B cell (primary cell): Measurements from ENCODE around the gene GRID1. TPM values are rescaled to one million over a fixed set of nuclear protein-coding genes. Genes with fewer than 3 reads are reported as not detected.

ENCODE experiments used
- ATAC-seq: fragments of 200-7000 bp; cut with Tn5 transposase; one replicate; pipeline ENCODE4 v1.10.0; 2021; ENCODE audit warnings: low read depth, mild to moderate bottlenecking, moderate number of reproducible peaks, moderate library complexity
- CTCF ChIA-PET: fragments of 350-600 bp; sonication (Branson Sonifier 250); formaldehyde crosslinking; loops from one replicate; lab custom pipeline; 2021; ENCODE audit warnings: antibody characterized with exemption, inconsistent platforms; lab: Charles Lee
- POLR2A ChIA-PET: fragments of 350-600 bp; sonication (Branson Sonifier 250); formaldehyde crosslinking; loops from one replicate; lab custom pipeline; 2021; ENCODE audit warnings: antibody characterized with exemption; lab: Charles Lee
- DNase-seq: peaks from one replicate; pipeline ENCODE4 v3.0.0; 2013
- H2AFZ ChIP-seq: 2 replicates; pipeline ENCODE4 v1.6.1; 2012; ENCODE audit warnings: mild to moderate bottlenecking, low read depth, low read length; ENCODE audit not compliant: insufficient read depth, poor library complexity, severe bottlenecking
- H3K27ac ChIP-seq, 2 donors: 1 replicate in 1 of 2; 2 replicates in 1 of 2; pipeline ENCODE4 v1.5.1; 2012 to 2013; ENCODE audit warnings: low read length in 2 of 2, mild to moderate bottlenecking in 2 of 2, moderate library complexity in 1 of 2
- H3K27me3 ChIP-seq, 4 experiments: fragments of 200-600 bp in 1 of 4; sonication (generic) in 1 of 4; replicated peaks in 1 of 4; 1 replicate in 2 of 4; 2 replicates in 2 of 4; pipeline versions ENCODE4 v1.6.1 to v1.7.0; 2013 to 2016; ENCODE audit warnings: low read length in 3 of 4, mild to moderate bottlenecking in 2 of 4, mixed read lengths in 1 of 4, moderate library complexity in 1 of 4; ENCODE audit not compliant: insufficient read depth in 4 of 4, control insufficient read depth in 3 of 4; ENCODE audit errors: control extremely low read depth in 1 of 4
- H3K36me3 ChIP-seq, 2 experiments: replicated peaks in 1 of 2; 1 replicate in 1 of 2; 2 replicates in 1 of 2; pipeline versions ENCODE4 v1.6.1 to v1.7.1; 2013; ENCODE audit warnings: low read length in 1 of 2; ENCODE audit not compliant: insufficient read depth in 2 of 2, control insufficient read depth in 1 of 2; ENCODE audit errors: control extremely low read depth in 1 of 2, extremely low read depth in 1 of 2
- H3K4me1 ChIP-seq, 2 donors: fragments of 200-600 bp in 1 of 2; sonication (generic) in 1 of 2; 1 replicate in 1 of 2; 2 replicates in 1 of 2; pipeline versions ENCODE4 v1.5.1 to v1.6.1; 2013 to 2017; ENCODE audit warnings: low read length in 2 of 2; ENCODE audit not compliant: control insufficient read depth in 2 of 2, insufficient read depth in 2 of 2
- H3K4me2 ChIP-seq: replicated peaks from 2 replicates; pipeline ENCODE3; 2012; ENCODE audit warnings: mild to moderate bottlenecking, low read depth, low read length; ENCODE audit not compliant: poor library complexity, severe bottlenecking
- H3K4me3 ChIP-seq, 5 experiments: fragments of 200-600 bp in 1 of 5; sonication (generic) in 1 of 5; 1 replicate in 3 of 5; 2 replicates in 2 of 5; pipeline versions ENCODE4 v1.5.1 to v1.7.0; 2011 to 2016; ENCODE audit warnings: low read length in 4 of 5, mild to moderate bottlenecking in 4 of 5, low read depth in 2 of 5, control low read depth in 1 of 5, moderate library complexity in 1 of 5; ENCODE audit not compliant: insufficient read depth in 1 of 5; ENCODE audit errors: control extremely low read depth in 1 of 5, extremely low read depth in 1 of 5
- H3K79me2 ChIP-seq: fragments of 200-600 bp; sonication (generic); one replicate; pipeline ENCODE4 v1.6.0; 2016; ENCODE audit warnings: low read length; ENCODE audit not compliant: control insufficient read depth, insufficient read depth
- H3K9ac ChIP-seq: fragments of 200-600 bp; sonication (generic); 2 replicates; pipeline ENCODE4 v1.6.1; 2017; ENCODE audit warnings: mild to moderate bottlenecking, low read length, moderate library complexity
- H3K9me3 ChIP-seq, 3 donors: one replicate each; pipeline versions ENCODE4 v1.6.1 to v1.7.1; 2013; ENCODE audit warnings: low read length in 2 of 3; ENCODE audit not compliant: control insufficient read depth in 2 of 3, insufficient read depth in 1 of 3; ENCODE audit errors: control extremely low read depth in 1 of 3
- H4K20me1 ChIP-seq: 2 replicates; pipeline ENCODE4 v1.6.0; 2012; ENCODE audit warnings: mild to moderate bottlenecking, low read length; ENCODE audit not compliant: insufficient read depth, control insufficient read depth, poor library complexity, severe bottlenecking
- H3K27ac Mint-ChIP-seq: one replicate; pipeline ENCODE4 v1.8.0; 2021; ENCODE audit warnings: mixed read lengths
- H3K27me3 Mint-ChIP-seq: one replicate; pipeline ENCODE4 v1.8.0; 2021; ENCODE audit warnings: mixed read lengths
- H3K4me1 Mint-ChIP-seq: one replicate; pipeline ENCODE4 v1.8.0; 2021; ENCODE audit warnings: mixed read lengths
- H3K4me3 Mint-ChIP-seq: one replicate; pipeline ENCODE4 v1.8.0; 2021; ENCODE audit warnings: mixed read lengths
- H3K9me3 Mint-ChIP-seq: one replicate; pipeline ENCODE4 v1.8.0; 2022; ENCODE audit warnings: mixed read lengths; ENCODE audit not compliant: insufficient read depth
- EZH2 ChIP-seq: IDR thresholded peaks from 2 replicates; pipeline ENCODE4 v1.6.1; 2012; ENCODE audit warnings: borderline replicate concordance, low read depth, mild to moderate bottlenecking, moderate library complexity, low read length; ENCODE audit not compliant: insufficient read depth, poor library complexity, severe bottlenecking
- WGBS: methylation state at CpG from one replicate; pipeline ENCODE4 v1.1.5; 2013; ENCODE audit warnings: missing lambda C conversion rate; ENCODE audit not compliant: insufficient coverage; 5-methylcytosine and 5-hydroxymethylcytosine counted together
- intact Hi-C: fragments of 100-400 bp; cut with micrococcal nuclease; formaldehyde crosslinking; loops from one replicate; pipeline ENCODE4 v1.10.0; 2022
- polyA plus RNA-seq: library from polyadenylated mRNA; depleted of rRNA; stranded (reverse); fragments of >200 nt; gene quantifications from 2 replicates; pipeline ENCODE4 v1.2.3, GENCODE V29; 2012
- total RNA-seq, 2 donors: library from RNA; stranded (reverse); fragments of 120-200 nt in 1 of 2; gene quantifications; 1 replicate in 1 of 2; 2 replicates in 1 of 2; pipeline versions ENCODE4 v1.2.3 to v1.2.4, GENCODE V29; 2013 to 2022
- TF ChIP-seq, protein P1 (sequence below): fragments of 200-600 bp; IDR thresholded peaks from one replicate; pipeline ENCODE4 v1.8.0; 2022; ENCODE audit warnings: antibody characterized with exemption, mild to moderate bottlenecking

Gene GRID1
- total and polyA plus RNA-seq, 2 donors (not counting 1 experiment from before 2014, with no cell fraction given) = not detected

DNA sequence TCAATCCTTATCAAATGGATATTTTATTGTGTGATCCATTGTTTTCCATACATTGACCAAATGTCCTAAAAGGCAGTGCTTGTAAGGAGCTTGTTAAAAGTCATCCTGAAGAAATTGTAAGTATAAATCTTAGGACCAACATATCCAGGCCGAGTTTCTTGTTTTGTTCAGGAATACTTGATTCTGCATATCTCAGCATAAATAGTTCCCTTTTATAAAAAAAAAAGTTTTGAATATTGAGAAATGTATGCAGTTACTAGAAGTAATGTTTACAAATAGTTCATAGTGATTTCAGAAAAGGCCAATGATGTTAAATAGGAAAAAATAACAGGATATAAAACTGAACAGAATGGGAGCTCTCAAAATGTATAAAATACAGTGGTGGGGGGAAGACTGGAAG lies 6.6 kb downstream of the GRID1 start:
- intact Hi-C loops = no loop called here
- TF ChIP-seq, protein P1, sequence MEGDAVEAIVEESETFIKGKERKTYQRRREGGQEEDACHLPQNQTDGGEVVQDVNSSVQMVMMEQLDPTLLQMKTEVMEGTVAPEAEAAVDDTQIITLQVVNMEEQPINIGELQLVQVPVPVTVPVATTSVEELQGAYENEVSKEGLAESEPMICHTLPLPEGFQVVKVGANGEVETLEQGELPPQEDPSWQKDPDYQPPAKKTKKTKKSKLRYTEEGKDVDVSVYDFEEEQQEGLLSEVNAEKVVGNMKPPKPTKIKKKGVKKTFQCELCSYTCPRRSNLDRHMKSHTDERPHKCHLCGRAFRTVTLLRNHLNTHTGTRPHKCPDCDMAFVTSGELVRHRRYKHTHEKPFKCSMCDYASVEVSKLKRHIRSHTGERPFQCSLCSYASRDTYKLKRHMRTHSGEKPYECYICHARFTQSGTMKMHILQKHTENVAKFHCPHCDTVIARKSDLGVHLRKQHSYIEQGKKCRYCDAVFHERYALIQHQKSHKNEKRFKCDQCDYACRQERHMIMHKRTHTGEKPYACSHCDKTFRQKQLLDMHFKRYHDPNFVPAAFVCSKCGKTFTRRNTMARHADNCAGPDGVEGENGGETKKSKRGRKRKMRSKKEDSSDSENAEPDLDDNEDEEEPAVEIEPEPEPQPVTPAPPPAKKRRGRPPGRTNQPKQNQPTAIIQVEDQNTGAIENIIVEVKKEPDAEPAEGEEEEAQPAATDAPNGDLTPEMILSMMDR = no peak
- no peak for TF ChIP-seq EZH2
- WGBS = no CpG with 5 or more reads among the region's 1 CpG
- H3K4me1 ChIP-seq = peaks cover 20 to 24% of the 10 kb centered on the region in 2 donors
- no peak overlapping the region for H3K27ac ChIP-seq
- no peak overlapping the region for H3K4me3 ChIP-seq
- no peak overlapping the region for H3K9ac ChIP-seq
- ATAC-seq = no peak
- no peaks in the 10 kb centered on the region for H3K36me3 ChIP-seq
- no peaks in the 10 kb centered on the region for H3K9me3 ChIP-seq
- Mint-ChIP-seq H3K27me3 (peaks cover 33% of the 10 kb centered on the region), H3K4me1 (peaks cover 38% of the 10 kb centered on the region), H3K27ac (no peak overlapping the region), H3K9me3 (peaks cover 5% of the 10 kb centered on the region), H3K4me3 (no peak overlapping the region)
- no peaks in the 10 kb centered on the region for H3K79me2 ChIP-seq
- no peak overlapping the region for H3K4me2 ChIP-seq
- H3K27me3 ChIP-seq = peaks cover 0 to 26% (median 7%) of the 10 kb centered on the region in 4 experiments
- ChIA-PET POLR2A (no interaction called here), CTCF (interaction anchor here (1.1 to 2.2 kb wide), 2 partner anchors 15 to 226 kb away, joined by 3 to 6 read pairs; no protein-coding TSS in a partner anchor)
- DNase-seq = no peak
- H2AFZ ChIP-seq = no peak overlapping the region
- H4K20me1 ChIP-seq = no peaks in the 10 kb centered on the region

DNA sequence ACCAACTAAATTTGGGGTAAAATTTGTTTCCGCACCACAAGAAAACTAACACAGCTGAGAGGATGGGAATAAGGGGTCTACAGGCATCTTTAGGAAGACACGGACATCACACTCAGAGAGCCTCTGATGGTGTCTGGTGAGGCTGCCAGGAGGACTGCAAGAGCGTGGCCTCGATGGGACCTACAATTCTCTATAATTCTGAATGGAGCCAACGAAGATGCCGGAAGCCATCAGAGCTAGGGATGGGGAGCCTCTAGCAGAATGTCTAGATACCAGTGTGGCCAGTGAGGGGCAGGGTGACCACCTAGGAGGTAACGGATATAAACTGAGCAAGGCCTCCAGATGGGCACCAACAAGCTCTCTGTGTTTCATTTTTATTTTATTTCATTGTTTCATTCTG lies 7.5 kb downstream of the GRID1 start:
- TF ChIP-seq, protein P1 = no peak
- no peak for TF ChIP-seq EZH2
- H3K4me1 ChIP-seq = peaks cover 12 to 21% of the 10 kb centered on the region in 2 donors
- CTCF ChIA-PET = no interaction called here
- Mint-ChIP-seq H3K9me3 (peaks cover 5% of the 10 kb centered on the region), H3K27me3 (peaks cover 30% of the 10 kb centered on the region), H3K4me3 (no peak overlapping the region), H3K27ac (no peak overlapping the region), H3K4me1 (peaks cover 39% of the 10 kb centered on the region)
- DNase-seq = no peak
- H4K20me1 ChIP-seq = no peaks in the 10 kb centered on the region
- POLR2A ChIA-PET = no interaction called here
- no peak overlapping the region for H3K4me2 ChIP-seq
- H3K9ac ChIP-seq = no peak overlapping the region
- H2AFZ ChIP-seq = no peak overlapping the region
- peaks cover 0 to under 1% (median 0%) of the 10 kb centered on the region in 3 donors for H3K9me3 ChIP-seq
- H3K27me3 ChIP-seq = peaks cover 0 to 18% (median 3%) of the 10 kb centered on the region in 4 experiments
- no peak overlapping the region for H3K4me3 ChIP-seq
- no peaks in the 10 kb centered on the region for H3K36me3 ChIP-seq
- no peaks in the 10 kb centered on the region for H3K79me2 ChIP-seq
- ATAC-seq = no peak
- intact Hi-C loops = no loop called here
- WGBS = 100% methylated on average over 4 of the region's 7 CpGs
- H3K27ac ChIP-seq = no peak overlapping the region
